WTC11 (cell line): ENCODE results near the gene MEF2D. TPM values are rescaled to one million over a fixed set of nuclear protein-coding genes. Genes with fewer than 3 reads are reported as not detected.

Experiments
- ATAC-seq: fragments of 200-7000 bp; cut with Tn5 transposase; 2 replicates; pipeline ENCODE4 v1.10.0; 2021; ENCODE audit warnings: mild to moderate bottlenecking, moderate library complexity
- CTCF ChIA-PET: fragments of 300-600 bp; sonication (Branson Sonifier 250); formaldehyde crosslinking; loops from one replicate; lab custom pipeline; 2021; ENCODE audit warnings: antibody characterized with exemption; lab: Charles Lee
- POLR2A ChIA-PET: fragments of 350-600 bp; sonication (Branson Sonifier 250); formaldehyde crosslinking; loops from one replicate; lab custom pipeline; 2021; ENCODE audit warnings: antibody characterized with exemption; lab: Charles Lee
- DNase-seq: peaks from one replicate; pipeline ENCODE4 v3.0.0; 2021; ENCODE audit warnings: low spot score
- H3K27ac Mint-ChIP-seq: 2 replicates; pipeline ENCODE4 v1.8.0; 2021; ENCODE audit warnings: mixed read lengths
- H3K27me3 Mint-ChIP-seq: 2 replicates; pipeline ENCODE4 v1.8.0; 2021; ENCODE audit warnings: low read depth, mild to moderate bottlenecking, moderate library complexity, mixed read lengths
- H3K36me3 Mint-ChIP-seq: 2 replicates; pipeline ENCODE4 v1.8.0; 2021; ENCODE audit warnings: mixed read lengths
- H3K4me1 Mint-ChIP-seq: 2 replicates; pipeline ENCODE4 v1.8.0; 2022; ENCODE audit warnings: mixed read lengths
- H3K4me3 Mint-ChIP-seq: 2 replicates; pipeline ENCODE4 v1.8.0; 2021; ENCODE audit warnings: mild to moderate bottlenecking, moderate library complexity, mixed read lengths
- H3K9me3 Mint-ChIP-seq: 2 replicates; pipeline ENCODE4 v1.8.0; 2021; ENCODE audit warnings: mixed read lengths
- EMX1 ChIP-seq: fragments of 250-450 bp; sonication (Bioruptor Pico); IDR thresholded peaks from 2 replicates; pipeline ENCODE4 v1.8.0; 2021; ENCODE audit warnings: mild to moderate bottlenecking
- ESRRA ChIP-seq: sonication (generic); formaldehyde crosslinking; IDR thresholded peaks from 2 replicates; pipeline ENCODE4 v1.8.1; 2022; ENCODE audit warnings: mild to moderate bottlenecking, missing genetic modification reagents, borderline replicate concordance
- ETV6 ChIP-seq: sonication (generic); formaldehyde crosslinking; IDR thresholded peaks from 2 replicates; pipeline ENCODE4 v1.8.1; 2022; ENCODE audit warnings: mild to moderate bottlenecking, missing genetic modification reagents
- FOXJ3 ChIP-seq: sonication (generic); formaldehyde crosslinking; IDR thresholded peaks from 2 replicates; pipeline ENCODE4 v1.9.0; 2021; ENCODE audit warnings: missing genetic modification reagents, mild to moderate bottlenecking, borderline replicate concordance
- JUN ChIP-seq: sonication (generic); formaldehyde crosslinking; IDR thresholded peaks from 2 replicates; pipeline ENCODE4 v1.8.0; 2023; ENCODE audit warnings: mild to moderate bottlenecking, missing genetic modification reagents
- NR1H2 ChIP-seq: sonication (generic); formaldehyde crosslinking; IDR thresholded peaks from 2 replicates; pipeline ENCODE4 v1.9.0; 2021; ENCODE audit warnings: mild to moderate bottlenecking, moderate library complexity, missing genetic modification reagents
- OVOL2 ChIP-seq: fragments of 250-450 bp; sonication (Bioruptor Pico); IDR thresholded peaks from 2 replicates; pipeline ENCODE4 v1.9.0; 2021; ENCODE audit warnings: mild to moderate bottlenecking, borderline replicate concordance
- ZNF121 ChIP-seq: sonication (generic); formaldehyde crosslinking; IDR thresholded peaks from 2 replicates; pipeline ENCODE4 v1.8.0; 2023; ENCODE audit warnings: missing genetic modification reagents
- ZNF263 ChIP-seq: sonication (generic); formaldehyde crosslinking; IDR thresholded peaks from 2 replicates; pipeline ENCODE4 v1.8.1; 2022; ENCODE audit warnings: low read depth, mild to moderate bottlenecking, moderate library complexity, missing genetic modification reagents
- ZNF423 ChIP-seq: fragments of 250-450 bp; sonication (Bioruptor Pico); IDR thresholded peaks from 2 replicates; pipeline ENCODE4 v2.1.2; 2022; ENCODE audit warnings: mild to moderate bottlenecking, moderate library complexity
- total RNA-seq: library from RNA; stranded (reverse); gene quantifications from 3 replicates; pipeline ENCODE4 v1.2.3, GENCODE V29; 2021
- TF ChIP-seq, protein P1 (sequence below): sonication (generic); formaldehyde crosslinking; IDR thresholded peaks from 2 replicates; pipeline ENCODE4 v1.8.0; 2023; ENCODE audit warnings: missing genetic modification reagents
- TF ChIP-seq, protein P2 (sequence below): sonication (generic); formaldehyde crosslinking; IDR thresholded peaks from 2 replicates; pipeline ENCODE4 v1.8.1; 2023; ENCODE audit warnings: mild to moderate bottlenecking, missing genetic modification reagents, moderate library complexity
- TF ChIP-seq, protein P3 (sequence below): sonication (generic); formaldehyde crosslinking; IDR thresholded peaks from 2 replicates; pipeline ENCODE4 v1.8.0; 2023; ENCODE audit warnings: mild to moderate bottlenecking, missing genetic modification reagents
- TF ChIP-seq, protein P4 (sequence below): fragments of 250-450 bp; sonication (Bioruptor Pico); IDR thresholded peaks from 2 replicates; pipeline ENCODE4 v1.9.0; 2021; ENCODE audit warnings: mild to moderate bottlenecking
- TF ChIP-seq, protein P5 (sequence below): sonication (generic); formaldehyde crosslinking; IDR thresholded peaks from 2 replicates; pipeline ENCODE4 v1.8.1; 2023; ENCODE audit warnings: mild to moderate bottlenecking, missing genetic modification reagents
- TF ChIP-seq, protein P6 (sequence below): sonication (generic); formaldehyde crosslinking; IDR thresholded peaks from 2 replicates; pipeline ENCODE4 v1.8.1; 2022; ENCODE audit warnings: missing genetic modification reagents, borderline replicate concordance
- TF ChIP-seq, protein P7 (sequence below): sonication (generic); formaldehyde crosslinking; IDR thresholded peaks from 2 replicates; pipeline ENCODE4 v1.8.0; 2022; ENCODE audit warnings: mild to moderate bottlenecking, missing genetic modification reagents

Gene MEF2D
- total RNA-seq, 1 experiment from 2014 or later = 24.1 TPM

DNA sequence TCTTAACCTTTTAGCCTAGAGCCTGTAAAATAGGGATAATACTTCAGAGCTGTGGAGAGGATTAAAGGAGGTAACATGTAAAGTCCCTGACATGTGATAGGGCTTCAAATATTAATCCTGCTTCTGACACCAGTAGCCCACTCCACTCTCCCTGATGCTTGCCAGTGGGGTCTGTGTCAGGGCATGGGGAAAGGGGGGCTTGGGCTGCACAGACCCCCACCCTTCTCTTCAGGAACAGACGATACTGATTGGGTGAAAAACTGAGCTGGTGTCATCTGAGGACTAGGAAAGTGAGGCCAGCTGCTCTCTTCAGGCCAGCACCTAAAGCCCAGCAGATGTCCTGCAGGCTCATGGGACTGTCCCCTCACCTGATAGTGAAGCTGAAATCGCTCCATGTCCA, 27.0 kb upstream of the MEF2D start:
- Mint-ChIP-seq H3K4me1 (peaks cover 23% of the 10 kb centered on the region), H3K27me3 (no peaks in the 10 kb centered on the region), H3K9me3 (no peaks in the 10 kb centered on the region), H3K27ac (no peak overlapping the region), H3K4me3 (no peak overlapping the region), H3K36me3 (peaks cover 38% of the 10 kb centered on the region)
- CTCF ChIA-PET = interaction anchor here (1.2 to 7.4 kb wide), 3 partner anchors 47 to 100 kb away, joined by 3 to 73 read pairs (median 4); no protein-coding TSS in a partner anchor
- POLR2A ChIA-PET = no interaction called here
- TF ChIP-seq NR1H2 (CRISPR knock-in tag) (no peak), JUN (CRISPR knock-in tag) (no peak), EMX1 (CRISPR knock-in tag) (no peak)
- TF ChIP-seq, protein P1, sequence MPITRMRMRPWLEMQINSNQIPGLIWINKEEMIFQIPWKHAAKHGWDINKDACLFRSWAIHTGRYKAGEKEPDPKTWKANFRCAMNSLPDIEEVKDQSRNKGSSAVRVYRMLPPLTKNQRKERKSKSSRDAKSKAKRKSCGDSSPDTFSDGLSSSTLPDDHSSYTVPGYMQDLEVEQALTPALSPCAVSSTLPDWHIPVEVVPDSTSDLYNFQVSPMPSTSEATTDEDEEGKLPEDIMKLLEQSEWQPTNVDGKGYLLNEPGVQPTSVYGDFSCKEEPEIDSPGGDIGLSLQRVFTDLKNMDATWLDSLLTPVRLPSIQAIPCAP = no peak
- TF ChIP-seq, protein P2, sequence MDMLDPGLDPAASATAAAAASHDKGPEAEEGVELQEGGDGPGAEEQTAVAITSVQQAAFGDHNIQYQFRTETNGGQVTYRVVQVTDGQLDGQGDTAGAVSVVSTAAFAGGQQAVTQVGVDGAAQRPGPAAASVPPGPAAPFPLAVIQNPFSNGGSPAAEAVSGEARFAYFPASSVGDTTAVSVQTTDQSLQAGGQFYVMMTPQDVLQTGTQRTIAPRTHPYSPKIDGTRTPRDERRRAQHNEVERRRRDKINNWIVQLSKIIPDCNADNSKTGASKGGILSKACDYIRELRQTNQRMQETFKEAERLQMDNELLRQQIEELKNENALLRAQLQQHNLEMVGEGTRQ (CRISPR knock-in tag) = no peak
- TF ChIP-seq, protein P3, sequence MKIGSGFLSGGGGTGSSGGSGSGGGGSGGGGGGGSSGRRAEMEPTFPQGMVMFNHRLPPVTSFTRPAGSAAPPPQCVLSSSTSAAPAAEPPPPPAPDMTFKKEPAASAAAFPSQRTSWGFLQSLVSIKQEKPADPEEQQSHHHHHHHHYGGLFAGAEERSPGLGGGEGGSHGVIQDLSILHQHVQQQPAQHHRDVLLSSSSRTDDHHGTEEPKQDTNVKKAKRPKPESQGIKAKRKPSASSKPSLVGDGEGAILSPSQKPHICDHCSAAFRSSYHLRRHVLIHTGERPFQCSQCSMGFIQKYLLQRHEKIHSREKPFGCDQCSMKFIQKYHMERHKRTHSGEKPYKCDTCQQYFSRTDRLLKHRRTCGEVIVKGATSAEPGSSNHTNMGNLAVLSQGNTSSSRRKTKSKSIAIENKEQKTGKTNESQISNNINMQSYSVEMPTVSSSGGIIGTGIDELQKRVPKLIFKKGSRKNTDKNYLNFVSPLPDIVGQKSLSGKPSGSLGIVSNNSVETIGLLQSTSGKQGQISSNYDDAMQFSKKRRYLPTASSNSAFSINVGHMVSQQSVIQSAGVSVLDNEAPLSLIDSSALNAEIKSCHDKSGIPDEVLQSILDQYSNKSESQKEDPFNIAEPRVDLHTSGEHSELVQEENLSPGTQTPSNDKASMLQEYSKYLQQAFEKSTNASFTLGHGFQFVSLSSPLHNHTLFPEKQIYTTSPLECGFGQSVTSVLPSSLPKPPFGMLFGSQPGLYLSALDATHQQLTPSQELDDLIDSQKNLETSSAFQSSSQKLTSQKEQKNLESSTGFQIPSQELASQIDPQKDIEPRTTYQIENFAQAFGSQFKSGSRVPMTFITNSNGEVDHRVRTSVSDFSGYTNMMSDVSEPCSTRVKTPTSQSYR = no peak
- TF ChIP-seq, protein P4, sequence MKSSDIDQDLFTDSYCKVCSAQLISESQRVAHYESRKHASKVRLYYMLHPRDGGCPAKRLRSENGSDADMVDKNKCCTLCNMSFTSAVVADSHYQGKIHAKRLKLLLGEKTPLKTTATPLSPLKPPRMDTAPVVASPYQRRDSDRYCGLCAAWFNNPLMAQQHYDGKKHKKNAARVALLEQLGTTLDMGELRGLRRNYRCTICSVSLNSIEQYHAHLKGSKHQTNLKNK (CRISPR knock-in tag) = no peak
- TF ChIP-seq, protein P5, sequence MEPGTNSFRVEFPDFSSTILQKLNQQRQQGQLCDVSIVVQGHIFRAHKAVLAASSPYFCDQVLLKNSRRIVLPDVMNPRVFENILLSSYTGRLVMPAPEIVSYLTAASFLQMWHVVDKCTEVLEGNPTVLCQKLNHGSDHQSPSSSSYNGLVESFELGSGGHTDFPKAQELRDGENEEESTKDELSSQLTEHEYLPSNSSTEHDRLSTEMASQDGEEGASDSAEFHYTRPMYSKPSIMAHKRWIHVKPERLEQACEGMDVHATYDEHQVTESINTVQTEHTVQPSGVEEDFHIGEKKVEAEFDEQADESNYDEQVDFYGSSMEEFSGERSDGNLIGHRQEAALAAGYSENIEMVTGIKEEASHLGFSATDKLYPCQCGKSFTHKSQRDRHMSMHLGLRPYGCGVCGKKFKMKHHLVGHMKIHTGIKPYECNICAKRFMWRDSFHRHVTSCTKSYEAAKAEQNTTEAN (CRISPR knock-in tag) = no peak
- DNase-seq (no peak), ATAC-seq (no peak)

DNA sequence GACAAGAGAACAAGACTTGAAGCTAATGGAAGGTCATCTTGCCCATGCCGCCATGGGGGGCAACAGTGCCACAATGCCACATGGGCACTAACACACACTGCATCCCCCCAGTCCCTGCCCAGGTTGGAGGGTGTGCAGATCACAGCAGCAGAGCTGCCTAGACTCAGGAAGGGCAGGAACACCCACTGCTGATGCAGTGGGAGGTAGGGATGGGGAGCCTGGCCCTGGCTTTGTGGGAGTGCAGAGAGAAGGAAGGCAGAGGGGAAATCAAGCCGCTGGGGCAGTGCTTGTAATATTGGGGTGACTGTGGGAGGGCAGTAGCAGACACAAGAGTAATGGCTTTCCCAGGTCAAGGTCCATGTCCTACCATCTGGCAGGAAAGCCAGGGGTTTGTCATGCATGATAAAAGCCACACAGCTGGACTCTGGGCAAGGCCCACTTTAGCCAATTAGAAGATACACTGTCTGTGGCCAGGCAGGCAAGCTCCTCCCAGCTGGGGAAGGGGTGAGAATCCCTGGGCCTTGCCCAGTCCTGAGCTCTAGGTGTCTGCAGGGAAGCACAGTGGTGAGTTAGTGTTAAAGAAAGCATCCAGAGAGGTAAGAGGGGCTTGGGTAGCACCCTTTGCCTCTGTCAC, 25.4 kb upstream of the MEF2D start:
- Mint-ChIP-seq H3K27ac (peak overlapping the region; percentile 92), H3K27me3 (no peaks in the 10 kb centered on the region), H3K9me3 (no peaks in the 10 kb centered on the region), H3K4me1 (peaks cover 23% of the 10 kb centered on the region), H3K4me3 (0 out of 2 replicates have a peak overlapping the region, but pooled peaks have one; percentile 7), H3K36me3 (peaks cover 34% of the 10 kb centered on the region)
- ChIA-PET POLR2A (interaction anchor here (0.7 to 1.7 kb wide), 3 partner anchors 17 to 25 kb away, joined by 3 to 5 read pairs (median 4); partner anchors contain the start of gene MEF2D), CTCF (interaction anchor here (0.7 to 7.4 kb wide), 13 partner anchors 21 to 180 kb away, joined by 3 to 73 read pairs (median 4); partner anchors contain the start of genes CRABP2, HAPLN2 and MEF2D)
- TF ChIP-seq ZNF423 (CRISPR knock-in tag) (0 out of 2 replicates have a peak, but pooled peaks have one; percentile 18), ETV6 (CRISPR knock-in tag) (peak; percentile 40; the same call in 1 of the 2 replicates), JUN (CRISPR knock-in tag) (no peak), EMX1 (CRISPR knock-in tag) (no peak)
- TF ChIP-seq, protein P6, sequence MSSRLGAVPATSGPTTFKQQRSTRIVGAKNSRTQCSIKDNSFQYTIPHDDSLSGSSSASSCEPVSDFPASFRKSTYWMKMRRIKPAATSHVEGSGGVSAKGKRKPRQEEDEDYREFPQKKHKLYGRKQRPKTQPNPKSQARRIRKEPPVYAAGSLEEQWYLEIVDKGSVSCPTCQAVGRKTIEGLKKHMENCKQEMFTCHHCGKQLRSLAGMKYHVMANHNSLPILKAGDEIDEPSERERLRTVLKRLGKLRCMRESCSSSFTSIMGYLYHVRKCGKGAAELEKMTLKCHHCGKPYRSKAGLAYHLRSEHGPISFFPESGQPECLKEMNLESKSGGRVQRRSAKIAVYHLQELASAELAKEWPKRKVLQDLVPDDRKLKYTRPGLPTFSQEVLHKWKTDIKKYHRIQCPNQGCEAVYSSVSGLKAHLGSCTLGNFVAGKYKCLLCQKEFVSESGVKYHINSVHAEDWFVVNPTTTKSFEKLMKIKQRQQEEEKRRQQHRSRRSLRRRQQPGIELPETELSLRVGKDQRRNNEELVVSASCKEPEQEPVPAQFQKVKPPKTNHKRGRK (CRISPR knock-in tag) = no peak
- ATAC-seq = peak; percentile 90
- peak; percentile 38 for DNase-seq

DNA sequence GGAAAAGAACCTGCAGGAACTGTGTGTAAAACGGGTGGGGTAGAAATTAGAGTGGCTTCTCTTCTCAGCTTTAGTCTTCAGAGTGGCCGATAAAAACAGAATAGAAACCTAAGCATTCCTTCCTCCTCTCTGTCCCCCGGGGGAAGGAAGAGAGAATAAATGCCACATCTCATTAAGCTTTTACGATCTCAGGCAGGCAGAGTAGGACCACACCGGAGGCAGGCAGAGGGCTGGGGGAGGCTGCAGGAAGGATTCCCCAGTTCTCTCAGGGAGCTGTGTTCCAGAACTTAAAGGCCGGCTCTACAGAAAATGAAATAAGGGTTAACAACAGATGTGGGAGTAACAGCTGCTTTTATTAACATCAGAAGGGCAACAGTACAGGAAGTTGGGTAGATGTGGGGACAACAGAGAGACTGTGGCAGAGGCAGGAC, 24.5 kb upstream of the MEF2D start:
- ChIA-PET CTCF (interaction anchor here (0.6 to 7.4 kb wide), 14 partner anchors 12 to 362 kb away, joined by 3 to 73 read pairs (median 4); partner anchors contain the start of genes CRABP2, HAPLN2 and MEF2D), POLR2A (interaction anchor here (1.1 to 1.7 kb wide), 4 partner anchors 16 to 25 kb away, joined by 3 to 5 read pairs (median 4); partner anchors contain the start of gene MEF2D)
- H3K9me3 Mint-ChIP-seq = no peaks in the 10 kb centered on the region
- H3K27me3 Mint-ChIP-seq = no peaks in the 10 kb centered on the region
- peak overlapping the region; percentile 67 for H3K27ac Mint-ChIP-seq
- ATAC-seq (no peak), DNase-seq (no peak)
- H3K4me3 Mint-ChIP-seq = no peak overlapping the region
- H3K36me3 Mint-ChIP-seq = peaks cover 27% of the 10 kb centered on the region
- H3K4me1 Mint-ChIP-seq = peaks cover 23% of the 10 kb centered on the region
- no peak for TF ChIP-seq ZNF121
- TF ChIP-seq ZNF263 = no peak
- TF ChIP-seq, protein P7, sequence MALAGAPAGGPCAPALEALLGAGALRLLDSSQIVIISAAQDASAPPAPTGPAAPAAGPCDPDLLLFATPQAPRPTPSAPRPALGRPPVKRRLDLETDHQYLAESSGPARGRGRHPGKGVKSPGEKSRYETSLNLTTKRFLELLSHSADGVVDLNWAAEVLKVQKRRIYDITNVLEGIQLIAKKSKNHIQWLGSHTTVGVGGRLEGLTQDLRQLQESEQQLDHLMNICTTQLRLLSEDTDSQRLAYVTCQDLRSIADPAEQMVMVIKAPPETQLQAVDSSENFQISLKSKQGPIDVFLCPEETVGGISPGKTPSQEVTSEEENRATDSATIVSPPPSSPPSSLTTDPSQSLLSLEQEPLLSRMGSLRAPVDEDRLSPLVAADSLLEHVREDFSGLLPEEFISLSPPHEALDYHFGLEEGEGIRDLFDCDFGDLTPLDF (CRISPR knock-in tag) = no peak
- TF ChIP-seq ESRRA (CRISPR knock-in tag) = no peak
- no peak for TF ChIP-seq OVOL2
- no peak for TF ChIP-seq FOXJ3 (CRISPR knock-in tag)
